ENCODE data around the gene CDH2. TPM values are rescaled to one million over a fixed set of nuclear protein-coding genes. Genes with fewer than 3 reads are reported as not detected.
"Not testable (repeated sequence)": the region's sequence is repeated elsewhere in the genome, so short reads cannot be mapped to it uniquely, and the experiment has no call there.

CDH2 gene
- total RNA-seq, 1 experiment from 2014 or later: 15.0 TPM

DNA sequence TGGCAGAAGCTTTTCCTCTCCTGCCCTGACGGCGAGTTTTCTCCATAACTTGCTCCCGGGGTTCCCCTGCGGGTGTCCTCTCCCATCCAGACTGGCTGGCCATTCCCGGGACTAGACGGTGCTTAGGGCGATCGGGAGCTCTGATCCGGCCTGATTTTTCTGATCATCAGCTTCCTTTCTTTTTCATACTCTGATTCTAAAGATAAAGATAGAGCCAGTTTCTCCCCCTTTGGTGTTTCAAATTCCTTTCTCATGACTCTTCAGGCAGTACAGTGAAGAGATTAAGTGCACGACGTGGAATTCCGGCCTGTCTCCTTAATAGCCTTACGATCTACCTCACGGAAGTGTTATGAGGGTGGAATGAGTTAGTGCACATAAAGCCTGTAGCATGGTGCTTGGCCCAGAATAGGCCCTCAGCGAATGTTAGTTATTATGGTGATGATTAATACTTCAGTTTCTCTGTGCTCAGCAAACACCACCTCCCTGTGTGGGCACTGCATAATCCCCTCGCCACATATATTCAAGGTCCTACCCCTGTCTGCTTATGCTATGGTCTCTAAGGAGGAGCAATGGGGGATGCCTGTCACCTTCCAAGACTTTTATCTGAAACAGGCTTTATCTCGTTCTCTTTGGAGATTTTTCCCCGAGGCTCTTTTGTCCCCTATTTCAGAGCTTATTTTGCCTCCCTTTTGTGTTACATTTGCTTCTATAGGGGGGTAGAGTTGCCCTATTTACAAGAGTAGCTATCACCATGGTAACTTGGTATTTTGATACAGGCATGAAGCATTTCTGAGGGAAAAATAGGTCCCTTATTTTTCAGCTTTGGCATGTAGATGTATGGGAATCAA is 254.8 kb downstream of the CDH2 start:
- peak overlapping the region; percentile 26 for H3K27ac ChIP-seq (ENCODE audit: low read depth, low read length, poor library complexity, severe bottlenecking)
- no peaks in the 10 kb centered on the region for H3K9me3 ChIP-seq (ENCODE audit: low read depth, low read length, poor library complexity, severe bottlenecking)
- H3K4me1 ChIP-seq (ENCODE audit: insufficient read depth, low read length, poor library complexity, severe bottlenecking): peaks cover 4% of the 10 kb centered on the region
- H3K4me3 ChIP-seq (ENCODE audit: low read depth, low read length, poor library complexity, severe bottlenecking): peak overlapping the region; percentile 28
- no TSS peak for BruUV-seq (replicated peaks)
- intact Hi-C loops (cut with micrococcal nuclease; ENCODE audit: unreplicated experiment): no loop called here
- no peaks in the 10 kb centered on the region for H3K27me3 ChIP-seq (replicated peaks; ENCODE audit: insufficient read depth, low read depth, low read length, poor library complexity)
- TF ChIP-seq EZH2 (IDR thresholded peaks at IDR 0.05; ENCODE audit: borderline replicate concordance, low read depth, low read length, poor library complexity, severe bottlenecking) (no peak), CTCF (conservative IDR thresholded peaks at IDR 0.05; ENCODE audit: low read depth, low read length) (no peak)
- POLR2A ChIA-PET (ENCODE audit: low non-redundant PET): no interaction called here
- H3K36me3 ChIP-seq (ENCODE audit: insufficient read depth, low read length, poor library complexity, severe bottlenecking): no peaks in the 10 kb centered on the region
- DNase-seq (ENCODE audit: low spot score): peak; percentile 85
- CTCF ChIA-PET: no interaction called here

DNA sequence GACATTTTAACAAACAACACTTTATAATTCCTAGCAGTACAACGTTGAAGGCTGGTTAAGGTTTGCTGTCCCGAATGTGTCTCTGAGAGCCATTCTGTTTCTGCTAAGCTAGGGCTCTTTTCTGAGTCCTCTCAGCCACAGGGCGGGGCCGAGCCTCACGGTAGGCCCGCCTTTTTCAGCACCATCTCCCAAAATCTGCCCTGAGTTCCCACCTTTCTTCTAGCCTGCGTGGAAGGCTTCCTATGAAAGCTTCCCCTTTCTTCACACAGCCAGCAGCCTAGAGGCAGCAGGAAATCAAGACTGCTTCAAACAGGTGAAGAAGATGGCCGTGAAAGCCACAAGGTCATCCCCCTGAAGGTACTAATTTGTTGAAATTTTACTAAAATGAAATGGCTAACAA is 255.5 kb downstream of the CDH2 start:
- Histone ChIP-seq H3K27ac (ENCODE audit: low read depth, low read length, poor library complexity, severe bottlenecking) (no peak overlapping the region), H3K4me1 (ENCODE audit: insufficient read depth, low read length, poor library complexity, severe bottlenecking) (peaks cover 4% of the 10 kb centered on the region), H3K27me3 (replicated peaks; ENCODE audit: insufficient read depth, low read depth, low read length, poor library complexity) (no peaks in the 10 kb centered on the region), H3K4me3 (ENCODE audit: low read depth, low read length, poor library complexity, severe bottlenecking) (peak overlapping the region; percentile 28), H3K36me3 (ENCODE audit: insufficient read depth, low read length, poor library complexity, severe bottlenecking) (no peaks in the 10 kb centered on the region), H3K9me3 (ENCODE audit: low read depth, low read length, poor library complexity, severe bottlenecking) (no peaks in the 10 kb centered on the region)
- TF ChIP-seq EZH2 (IDR thresholded peaks at IDR 0.05; ENCODE audit: borderline replicate concordance, low read depth, low read length, poor library complexity, severe bottlenecking) (no peak), CTCF (conservative IDR thresholded peaks at IDR 0.05; ENCODE audit: low read depth, low read length) (no peak)
- BruUV-seq (replicated peaks): no TSS peak
- intact Hi-C loops (cut with micrococcal nuclease; ENCODE audit: unreplicated experiment): no loop called here
- POLR2A ChIA-PET (ENCODE audit: low non-redundant PET): no interaction called here
- CTCF ChIA-PET: no interaction called here
- peak; percentile 44 for DNase-seq (ENCODE audit: low spot score)

DNA sequence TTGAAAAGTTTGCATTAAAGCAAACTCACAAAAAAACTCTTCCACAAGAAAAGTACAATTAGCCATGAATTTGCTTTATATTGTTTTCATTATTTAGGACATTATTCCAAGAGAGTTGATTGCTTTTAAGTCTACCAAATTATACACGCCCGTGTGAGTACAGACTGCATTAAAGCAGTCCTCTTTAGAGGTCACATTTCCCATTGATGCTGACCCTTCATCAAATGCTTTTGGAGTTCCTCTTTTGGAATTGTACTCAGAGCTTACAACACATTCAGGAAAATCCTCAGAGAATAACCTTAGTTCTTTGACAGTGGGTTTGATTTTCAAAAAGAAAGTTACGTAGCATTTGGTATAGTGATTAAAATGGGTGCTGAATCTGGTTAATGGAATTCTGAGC is 256.1 kb downstream of the CDH2 start:
- Histone ChIP-seq H3K4me1 (ENCODE audit: insufficient read depth, low read length, poor library complexity, severe bottlenecking) (peaks cover 4% of the 10 kb centered on the region), H3K27me3 (replicated peaks; ENCODE audit: insufficient read depth, low read depth, low read length, poor library complexity) (no peaks in the 10 kb centered on the region), H3K27ac (ENCODE audit: low read depth, low read length, poor library complexity, severe bottlenecking) (no peak overlapping the region), H3K36me3 (ENCODE audit: insufficient read depth, low read length, poor library complexity, severe bottlenecking) (no peaks in the 10 kb centered on the region), H3K4me3 (ENCODE audit: low read depth, low read length, poor library complexity, severe bottlenecking) (no peak overlapping the region), H3K9me3 (ENCODE audit: low read depth, low read length, poor library complexity, severe bottlenecking) (no peaks in the 10 kb centered on the region)
- no TSS peak for BruUV-seq (replicated peaks)
- no peak for TF ChIP-seq EZH2 (IDR thresholded peaks at IDR 0.05; ENCODE audit: borderline replicate concordance, low read depth, low read length, poor library complexity, severe bottlenecking)
- TF ChIP-seq CTCF (conservative IDR thresholded peaks at IDR 0.05; ENCODE audit: low read depth, low read length): no peak
- CTCF ChIA-PET: no interaction called here
- DNase-seq (ENCODE audit: low spot score): no peak
- POLR2A ChIA-PET (ENCODE audit: low non-redundant PET): no interaction called here
- intact Hi-C loops (cut with micrococcal nuclease; ENCODE audit: unreplicated experiment): no loop called here

DNA sequence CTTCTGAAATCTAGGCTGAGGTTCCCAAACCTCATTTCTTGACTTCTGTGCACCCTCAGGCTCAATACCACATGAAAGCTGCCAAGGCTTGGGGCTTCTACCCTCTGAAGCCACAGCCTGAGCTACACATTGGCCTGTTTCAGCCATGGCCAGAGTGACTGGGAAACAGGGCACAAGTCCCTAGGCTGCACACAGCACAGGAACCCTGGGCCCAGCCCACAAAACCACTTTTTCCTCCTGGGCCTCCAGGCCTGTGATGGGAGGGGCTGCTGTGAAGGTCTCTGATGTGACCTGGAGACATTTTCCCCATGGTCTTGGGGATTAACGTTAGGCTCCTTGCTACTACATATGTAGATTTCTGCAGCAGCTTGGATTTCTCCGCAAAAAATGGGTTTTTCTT is 270.7 kb downstream of the CDH2 start:
- H3K9me3 ChIP-seq (ENCODE audit: low read depth, low read length, poor library complexity, severe bottlenecking); CTCF ChIA-PET; intact Hi-C loops (cut with micrococcal nuclease; ENCODE audit: unreplicated experiment); BruUV-seq (replicated peaks); DNase-seq (ENCODE audit: low spot score); H3K27me3 ChIP-seq (replicated peaks; ENCODE audit: insufficient read depth, low read depth, low read length, poor library complexity); H3K4me1 ChIP-seq (ENCODE audit: insufficient read depth, low read length, poor library complexity, severe bottlenecking); H3K27ac ChIP-seq (ENCODE audit: low read depth, low read length, poor library complexity, severe bottlenecking); H3K4me3 ChIP-seq (ENCODE audit: low read depth, low read length, poor library complexity, severe bottlenecking); H3K36me3 ChIP-seq (ENCODE audit: insufficient read depth, low read length, poor library complexity, severe bottlenecking); POLR2A ChIA-PET (ENCODE audit: low non-redundant PET): not testable (repeated sequence)

Data from A673 (cell line).